OCI-M1 (cell line): ENCODE data around the gene ADAM22.
A peak's percentile ranks its signal among the peaks of the same experiment; 100 is the strongest.

ENCODE experiments used
- DNase-seq: peaks from one replicate; lab custom pipeline; 2025; lab: John Stamatoyannopoulos, UW

The ADAM22 gene

DNA sequence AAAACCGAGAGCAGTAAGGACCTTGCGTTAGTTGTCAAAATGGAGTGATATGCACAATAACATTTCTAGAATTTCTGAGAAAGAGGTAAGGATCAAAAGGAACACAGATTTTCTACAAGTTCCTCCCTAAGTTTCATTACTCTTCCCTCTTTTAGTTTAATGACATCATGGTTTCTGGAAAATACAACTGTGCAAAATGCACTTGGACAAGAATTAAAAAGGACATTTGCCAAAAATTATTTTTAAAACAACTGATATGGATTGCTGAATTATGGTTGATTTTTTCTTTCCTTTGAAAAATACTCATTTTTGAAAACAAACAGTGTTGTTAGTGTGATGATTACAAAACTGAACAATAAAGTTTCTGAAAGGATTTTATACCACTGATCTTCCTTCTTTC is 233.7 kb downstream of the ADAM22 start:
- DNase-seq: no peak

DNA sequence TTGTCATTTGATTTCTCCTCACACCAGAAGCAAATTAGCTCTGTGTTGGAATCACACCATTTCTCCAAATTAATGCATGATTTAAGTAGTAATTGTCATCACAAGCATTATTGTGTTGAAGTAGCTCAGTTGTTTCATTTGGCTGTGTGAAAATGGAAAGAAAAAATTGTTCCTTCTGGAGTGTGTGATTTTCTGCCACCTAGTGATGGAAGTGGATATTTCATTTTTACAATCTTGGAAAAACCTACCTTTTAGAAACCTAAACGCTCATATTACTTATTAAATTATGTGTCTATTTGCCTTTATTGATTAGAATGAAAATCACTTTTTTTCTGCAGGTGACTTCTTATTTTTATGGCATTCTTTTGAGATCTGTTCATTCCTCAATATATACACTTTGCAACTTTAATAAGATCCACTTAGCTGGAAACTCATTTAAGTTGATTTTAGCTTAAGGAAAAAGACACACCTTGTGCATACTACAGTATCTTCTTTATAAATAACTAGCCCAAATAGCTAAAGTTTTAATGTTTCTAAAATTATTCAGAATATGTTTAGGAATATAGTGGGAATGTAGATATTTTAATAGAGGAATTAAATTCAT is 235.8 kb downstream of the ADAM22 start:
- peak; percentile 79 for DNase-seq

DNA sequence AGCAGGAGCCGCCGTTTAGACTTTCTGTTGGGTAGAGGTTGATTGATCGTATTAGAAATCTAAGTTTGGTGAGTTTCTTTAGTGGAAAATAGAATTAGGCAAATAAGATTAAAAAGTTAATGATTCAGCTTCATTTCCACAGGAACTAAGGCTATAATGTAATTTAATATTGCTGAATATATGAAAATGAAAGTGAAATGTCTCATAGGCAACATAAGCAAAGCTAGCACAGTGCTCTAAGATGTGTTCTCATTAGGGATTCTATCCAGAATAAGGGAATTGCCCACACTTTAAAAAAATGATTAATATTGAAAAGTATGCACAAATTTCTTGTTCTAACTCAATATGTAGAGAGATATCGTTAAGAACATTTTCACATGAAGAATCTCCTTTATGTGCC is 238.8 kb downstream of the ADAM22 start:
- DNase-seq: peak; percentile 46

DNA sequence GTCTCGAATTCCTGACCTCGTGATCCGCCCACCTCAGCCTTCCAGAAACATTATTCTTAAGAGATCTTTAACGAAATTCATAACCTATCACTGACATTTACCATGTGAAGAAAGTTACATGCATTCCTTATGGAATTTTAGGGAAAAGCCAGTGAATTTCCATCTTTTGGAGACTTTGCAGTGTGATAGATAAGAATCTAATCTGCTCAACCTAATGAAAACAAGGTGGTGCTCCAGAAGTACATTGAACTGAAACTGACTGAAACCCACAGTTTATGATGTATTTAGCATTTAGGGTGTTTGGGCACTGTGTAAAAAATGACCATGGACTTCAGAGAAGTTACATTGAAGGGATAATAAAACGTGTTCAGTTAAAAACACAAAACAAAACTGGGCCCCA is 242.1 kb downstream of the ADAM22 start:
- DNase-seq: no peak

DNA sequence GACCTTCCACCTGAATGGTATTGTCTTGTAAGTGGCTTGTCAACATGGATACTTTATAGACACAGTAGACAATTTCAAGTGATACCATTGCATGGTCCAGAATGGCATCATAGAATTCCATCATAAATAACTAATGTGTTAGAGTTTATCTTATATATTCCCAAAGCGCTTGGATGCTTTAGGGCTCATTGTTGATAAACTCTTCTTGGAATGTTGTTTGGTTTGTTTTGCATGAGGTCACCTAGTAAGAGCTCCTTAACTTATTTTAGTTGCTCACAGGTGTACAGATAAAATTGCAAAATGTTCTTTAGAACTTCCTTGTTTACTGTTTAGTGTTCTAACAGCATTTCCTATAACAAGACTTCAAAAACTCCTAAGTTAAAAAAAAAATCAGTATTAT is 249.0 kb downstream of the ADAM22 start:
- no peak for DNase-seq

DNA sequence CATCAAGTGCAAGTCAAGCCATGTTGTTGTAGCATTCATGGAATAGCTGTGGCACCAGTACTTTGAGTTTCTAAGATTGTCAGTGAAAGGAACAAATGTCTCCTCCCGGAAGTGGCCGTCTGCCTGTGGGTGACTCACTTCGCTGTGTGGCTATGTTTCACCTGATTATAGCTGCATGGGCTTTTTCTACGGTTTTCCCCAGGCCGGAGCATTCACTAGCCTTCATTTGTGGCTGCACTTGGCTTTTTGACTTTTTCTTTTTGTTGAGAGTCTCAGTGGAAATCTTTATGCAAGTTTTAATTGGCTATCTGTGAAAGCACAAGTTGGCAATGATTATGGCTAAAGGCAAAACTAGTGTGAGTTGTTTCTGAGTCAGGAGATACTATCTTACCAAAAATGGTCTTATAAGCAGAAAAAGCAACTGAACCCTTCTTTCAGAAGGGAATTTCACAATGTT is 250.8 kb downstream of the ADAM22 start:
- peak; percentile 40 for DNase-seq

DNA sequence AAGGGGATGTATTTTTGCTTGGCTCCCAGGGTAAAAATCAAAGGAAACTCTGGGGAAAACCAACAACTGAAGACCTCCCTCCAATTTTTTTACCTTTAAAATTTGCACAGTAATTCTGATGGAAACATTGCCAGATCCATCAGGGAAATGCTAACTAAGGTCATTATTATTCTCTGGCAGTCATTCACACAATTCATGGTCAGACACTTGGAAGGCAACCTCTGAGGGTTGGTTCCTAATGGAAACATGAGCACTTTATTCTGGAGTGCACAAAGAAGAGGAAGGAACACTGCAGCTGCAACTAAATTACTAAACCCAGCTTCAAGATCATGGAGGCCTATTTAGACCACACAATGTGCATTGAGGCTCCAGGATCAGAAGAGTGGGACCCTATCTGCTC is 251.6 kb downstream of the ADAM22 start:
- DNase-seq: no peak

DNA sequence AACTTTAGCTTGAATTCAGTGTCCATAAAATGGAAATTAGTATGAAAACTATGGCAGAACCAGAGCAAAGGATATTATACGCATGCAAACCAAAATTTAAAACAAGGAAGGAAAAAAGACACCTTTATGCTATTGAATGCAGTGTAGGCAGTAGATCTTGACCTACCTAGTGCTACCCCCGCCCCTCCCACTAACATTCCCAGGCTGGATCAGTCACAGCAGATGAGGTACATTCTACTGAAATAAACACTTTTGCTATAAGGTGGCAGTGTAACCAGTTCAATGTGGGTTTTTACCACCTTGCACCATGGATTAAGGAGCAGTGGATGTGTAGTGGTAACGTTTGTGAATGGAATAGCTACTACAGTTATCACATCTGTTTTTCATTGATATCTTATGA is 257.9 kb downstream of the ADAM22 start:
- DNase-seq: no peak

DNA sequence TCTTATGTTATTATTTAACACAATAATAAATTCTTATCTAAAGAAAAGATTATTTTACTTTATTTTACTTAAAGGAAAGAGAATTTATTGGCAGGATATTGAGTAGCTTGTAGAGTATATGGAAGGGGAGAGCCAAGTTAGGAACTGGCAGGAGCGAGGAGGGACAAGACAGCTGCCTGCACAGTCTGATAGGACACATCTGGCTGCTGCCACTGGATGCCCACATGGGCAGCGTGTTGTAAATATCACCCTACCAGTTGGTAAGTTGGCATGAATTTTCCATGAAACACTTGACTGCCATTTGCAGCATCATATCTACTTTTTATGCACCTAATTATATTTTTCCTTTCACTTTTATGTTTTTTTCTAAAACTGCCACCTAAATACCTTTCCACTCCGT is 266.2 kb downstream of the ADAM22 start:
- no peak for DNase-seq

DNA sequence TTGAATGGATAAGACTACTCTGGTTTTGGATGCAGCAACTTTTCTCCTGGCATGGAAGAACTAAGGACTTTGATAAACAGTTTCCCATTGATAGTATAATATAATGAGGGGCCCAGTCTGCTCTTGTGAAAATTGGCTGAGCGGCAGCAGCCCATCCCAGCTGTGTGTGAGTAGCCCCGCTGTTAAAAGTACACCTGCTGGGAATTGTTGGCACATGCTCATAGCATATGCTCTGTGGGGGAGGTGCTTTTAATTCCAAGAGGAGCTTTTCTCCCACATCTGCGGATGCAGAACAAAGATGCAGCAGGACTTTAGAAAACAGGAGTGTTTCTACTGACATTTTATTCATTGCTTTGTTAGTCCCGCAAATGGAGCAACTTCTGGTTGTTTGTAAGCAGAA is 266.7 kb downstream of the ADAM22 start:
- no peak for DNase-seq

DNA sequence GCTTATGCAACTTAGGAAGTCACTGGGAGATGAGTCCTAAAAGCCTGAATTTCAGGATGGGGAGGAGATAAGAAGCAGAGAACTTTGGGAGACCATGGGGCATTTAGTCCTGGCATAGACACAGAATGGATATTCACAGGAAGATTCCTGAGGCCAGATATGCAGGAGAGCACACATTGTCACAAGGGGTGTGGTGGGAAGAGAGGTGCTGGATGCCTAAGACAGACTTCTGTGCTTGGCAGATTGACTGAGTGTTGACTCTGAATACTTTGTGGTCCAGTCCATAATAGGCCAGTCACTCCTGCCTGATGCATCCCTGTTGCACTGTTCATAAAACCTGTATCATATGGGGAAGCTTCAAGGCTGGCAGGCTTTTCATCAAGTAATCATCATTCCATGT is 267.3 kb downstream of the ADAM22 start:
- no peak for DNase-seq

DNA sequence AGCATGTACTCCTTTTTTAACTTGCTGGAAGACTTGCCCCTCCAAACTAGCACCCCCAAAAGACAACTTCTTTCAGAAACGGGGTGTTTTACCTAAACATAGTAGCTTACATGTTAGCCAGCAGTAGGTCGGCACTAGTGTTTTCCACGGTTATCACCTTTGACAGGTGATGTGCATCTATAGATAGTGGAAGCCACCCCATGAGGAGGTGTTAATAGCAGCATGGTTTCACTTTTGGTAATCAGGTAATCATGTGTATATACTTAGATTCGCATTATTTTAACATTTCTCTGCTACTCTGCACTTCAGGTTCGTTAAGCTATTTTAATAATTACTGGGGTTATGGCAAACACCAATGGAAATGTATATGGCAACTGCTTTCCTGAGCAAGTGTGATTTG is 268.2 kb downstream of the ADAM22 start:
- no peak for DNase-seq

DNA sequence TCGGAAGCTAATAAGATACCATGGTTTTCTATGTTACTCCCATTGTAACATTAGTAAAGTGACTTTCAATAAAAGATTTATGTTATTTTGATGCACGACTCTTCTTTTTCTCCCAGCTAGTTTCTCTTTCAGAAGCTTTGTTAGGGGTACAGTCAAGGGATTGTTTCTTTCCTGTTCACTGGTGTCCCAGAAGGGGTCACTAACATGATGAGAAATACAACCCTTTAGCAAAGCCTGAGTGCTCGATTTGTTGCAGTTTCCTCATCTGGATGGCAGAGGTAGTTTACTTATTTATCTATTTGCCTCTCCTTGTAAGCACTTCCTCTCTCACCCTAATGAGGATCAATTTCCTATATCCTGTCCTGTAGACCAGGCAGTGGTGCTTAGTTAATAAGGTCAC is 268.7 kb downstream of the ADAM22 start:
- DNase-seq: no peak

DNA sequence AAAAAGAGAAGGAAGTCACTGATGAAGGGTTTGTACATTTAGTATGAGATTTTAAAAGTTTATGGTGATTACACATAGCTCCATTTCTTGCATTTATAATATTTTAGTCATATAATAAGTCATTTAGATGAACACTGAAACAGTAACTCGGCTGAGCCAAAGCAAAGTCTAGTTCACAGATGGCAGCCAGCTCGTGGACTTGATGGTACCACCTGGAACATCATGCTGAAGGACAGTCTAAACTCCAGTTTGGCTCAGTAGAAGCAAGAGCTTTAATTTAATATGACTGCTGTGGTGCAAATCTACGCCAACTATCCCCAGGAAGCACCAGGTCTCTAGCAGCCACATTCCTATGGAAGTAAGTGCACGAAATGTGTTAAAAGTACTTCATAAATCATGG is 269.4 kb downstream of the ADAM22 start:
- DNase-seq: no peak

DNA sequence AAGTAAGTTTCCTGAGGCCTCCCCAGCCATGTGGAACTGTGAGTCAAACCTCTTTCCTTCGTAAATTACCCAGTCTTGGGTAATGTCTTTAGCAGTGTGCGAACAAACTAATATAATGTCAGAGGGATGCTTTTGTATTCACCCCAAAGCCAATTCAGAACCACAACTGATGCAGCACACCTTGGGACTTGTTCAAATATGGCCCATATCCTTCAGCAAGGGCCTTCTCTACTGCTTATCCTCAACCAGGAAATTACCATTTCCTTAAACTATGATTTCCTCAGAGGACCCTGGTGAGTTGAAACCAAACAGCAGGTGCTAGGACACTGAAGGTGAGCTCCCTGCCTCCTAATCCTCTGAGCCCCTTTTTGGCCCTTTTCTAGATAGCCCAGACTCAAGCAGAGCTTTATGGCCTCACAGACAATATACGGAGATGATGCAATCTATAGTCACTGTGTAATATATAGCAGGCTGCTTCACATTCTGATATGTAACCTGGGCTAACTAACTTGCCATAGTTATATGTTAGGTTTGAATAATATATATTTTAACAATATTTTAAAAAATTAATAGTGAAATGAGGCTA is 270.6 kb downstream of the ADAM22 start:
- DNase-seq: peak; percentile 91

DNA sequence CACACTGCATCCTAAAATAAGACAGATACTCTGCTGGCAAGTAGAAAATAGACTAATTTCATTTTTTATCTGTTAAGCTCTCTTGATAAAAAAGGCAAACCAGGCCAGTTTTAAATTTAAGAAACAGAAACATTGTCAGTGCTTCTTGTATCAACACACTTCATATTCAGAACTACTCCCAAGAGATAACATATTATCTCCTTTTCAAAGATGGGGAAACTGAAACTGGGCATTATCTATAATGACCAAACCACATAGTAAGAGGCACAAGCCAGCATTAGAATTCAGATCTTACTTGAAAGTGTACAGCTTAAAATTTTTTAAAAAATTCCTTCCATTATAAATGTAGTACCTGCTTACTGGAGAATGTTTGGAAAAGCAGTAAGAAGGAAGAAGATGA is 271.1 kb downstream of the ADAM22 start:
- DNase-seq: peak; percentile 88

DNA sequence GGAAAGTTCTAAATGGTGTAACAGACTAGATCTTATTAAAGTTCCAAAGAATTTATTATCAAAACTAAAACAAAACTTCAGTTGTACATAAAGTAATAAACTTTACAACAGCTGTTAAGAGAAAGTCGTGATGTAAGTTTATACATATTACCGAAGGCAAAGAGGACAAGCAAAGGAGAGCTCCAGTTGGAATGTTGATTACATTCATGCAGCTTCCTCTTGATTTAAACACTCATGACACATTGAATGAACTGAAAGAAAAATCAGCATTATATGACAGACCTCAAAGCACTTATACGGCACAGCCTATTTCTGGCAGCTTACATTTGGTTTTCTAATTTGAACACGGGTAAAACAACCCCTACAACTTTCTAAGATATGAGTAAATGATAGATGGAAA is 272.2 kb downstream of the ADAM22 start:
- DNase-seq: peak; percentile 74

DNA sequence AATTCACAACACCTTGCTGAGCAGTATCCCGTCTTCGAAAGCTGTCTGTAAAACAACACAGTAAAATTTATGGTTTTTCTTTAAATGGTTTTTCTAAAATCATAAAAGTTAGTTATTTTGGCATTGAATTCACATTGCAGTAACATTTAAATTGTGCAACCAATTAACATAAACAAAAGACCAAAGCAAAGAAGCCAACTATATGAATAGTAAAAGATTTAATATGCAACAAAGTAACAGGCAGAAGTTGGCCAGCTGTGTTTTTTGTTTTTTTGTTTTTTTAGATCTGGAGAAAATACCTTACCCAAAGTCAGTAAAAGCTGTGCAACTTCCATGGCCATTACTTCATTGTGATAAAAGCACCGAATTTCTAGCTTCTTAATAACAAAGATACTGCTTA is 274.5 kb downstream of the ADAM22 start:
- no peak for DNase-seq

DNA sequence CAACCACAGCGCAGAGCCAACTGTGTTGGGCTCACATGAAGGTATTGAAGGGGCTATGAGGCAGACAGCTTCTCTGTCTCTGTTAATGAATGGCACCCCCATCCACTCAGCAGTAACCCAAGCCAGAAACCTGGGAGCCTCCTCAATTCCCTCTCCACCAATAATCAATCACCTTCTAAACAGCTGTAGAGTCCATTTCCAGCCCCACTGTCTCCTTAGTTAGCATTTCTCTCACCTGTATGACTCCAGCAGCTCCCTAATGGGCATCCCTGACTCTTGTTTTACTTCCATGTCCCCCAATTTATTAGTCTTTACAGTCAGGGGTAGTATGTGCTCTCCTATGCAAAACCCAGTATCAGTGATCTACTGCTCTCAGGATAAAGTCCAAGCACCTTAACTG is 278.9 kb downstream of the ADAM22 start:
- DNase-seq: no peak

DNA sequence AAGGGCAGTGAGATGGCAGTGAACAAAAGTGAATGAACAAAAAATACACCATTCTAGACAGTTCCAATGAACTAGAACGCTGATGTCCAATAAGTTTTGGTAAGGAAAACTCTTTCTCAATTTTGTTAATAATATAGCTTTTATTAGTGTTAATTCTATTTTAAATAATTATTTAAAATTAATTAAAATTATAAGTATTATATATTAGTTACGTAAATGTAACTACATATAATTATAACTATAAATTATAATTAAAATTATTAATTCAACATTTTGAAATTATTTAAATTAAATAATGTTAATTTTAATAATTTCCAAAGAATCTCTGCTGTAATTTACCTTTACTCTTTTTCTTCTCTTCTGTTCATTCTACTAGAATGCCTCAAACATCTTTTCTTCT is 280.4 kb downstream of the ADAM22 start:
- no peak for DNase-seq

DNA sequence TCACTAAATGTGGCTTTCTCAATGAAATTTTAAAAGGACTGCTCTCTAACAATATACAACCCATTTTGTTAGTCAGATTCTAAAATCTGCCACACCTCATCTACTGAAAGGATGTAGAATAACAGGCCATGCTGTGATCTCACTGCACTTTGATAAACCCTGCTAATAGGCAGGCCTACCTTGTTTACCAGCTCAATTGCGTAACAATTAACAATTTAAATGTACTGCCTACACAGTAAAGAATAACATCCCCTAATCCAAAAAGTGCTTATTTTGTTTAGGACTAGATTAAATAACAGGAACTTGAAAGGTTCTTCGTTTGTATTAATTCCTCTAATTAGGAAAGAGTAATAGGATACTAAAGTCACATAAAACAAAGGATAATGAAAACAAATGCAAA is 281.2 kb downstream of the ADAM22 start:
- DNase-seq: no peak

DNA sequence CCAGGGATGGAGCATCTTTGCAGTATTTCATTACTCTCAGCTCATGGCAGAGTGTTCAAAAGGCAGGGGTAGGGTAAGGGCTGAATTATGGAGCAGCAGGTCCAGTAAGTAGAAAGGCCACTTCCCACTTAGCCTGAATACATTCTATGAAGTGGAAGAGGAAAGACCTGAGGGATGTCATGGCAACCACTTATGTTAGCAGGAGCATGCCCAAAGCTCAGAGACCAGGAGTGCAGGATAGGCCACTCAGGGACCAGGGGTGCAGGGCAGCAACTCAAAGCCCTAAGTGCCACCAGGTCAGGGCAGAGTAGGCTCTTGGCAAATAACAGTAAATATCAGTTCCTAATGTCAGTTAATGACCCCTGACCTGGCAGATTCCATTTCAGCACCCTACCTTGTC is 282.2 kb downstream of the ADAM22 start:
- DNase-seq: no peak

DNA sequence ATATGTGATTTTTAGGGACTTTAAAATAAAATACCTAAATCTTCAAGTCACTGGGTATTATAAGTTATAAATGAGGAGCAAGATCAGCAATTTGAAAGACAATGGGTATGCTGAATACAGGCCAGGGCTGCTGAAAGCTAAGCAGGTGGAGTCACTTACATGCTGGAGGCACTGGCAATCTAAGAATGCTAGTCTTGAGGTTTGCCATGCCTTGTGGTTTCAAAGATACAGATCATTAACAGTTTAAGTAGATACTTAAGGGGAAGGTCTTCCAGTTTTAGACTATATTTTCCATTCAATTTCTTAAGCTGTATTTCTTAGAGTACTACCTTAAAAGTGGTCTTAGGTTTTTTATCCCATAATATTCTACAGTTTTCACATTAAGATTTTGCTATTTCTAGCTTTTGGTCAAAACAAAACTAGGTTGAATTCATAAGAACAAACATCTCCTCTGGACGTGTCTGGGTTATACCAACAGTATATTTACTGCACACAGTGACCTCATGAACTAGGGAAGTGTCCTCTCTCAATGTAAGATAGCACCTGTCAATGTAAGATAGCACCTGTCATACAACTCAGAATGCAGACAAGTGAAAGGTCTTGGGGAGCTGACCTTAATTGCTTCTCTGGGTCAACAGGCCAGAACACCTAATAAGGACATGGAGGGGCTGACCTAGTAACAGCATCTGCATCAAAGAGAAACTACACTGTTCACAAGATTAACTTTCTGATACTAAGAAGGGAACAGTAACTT is 283.8 kb downstream of the ADAM22 start:
- DNase-seq: peak; percentile 82

DNA sequence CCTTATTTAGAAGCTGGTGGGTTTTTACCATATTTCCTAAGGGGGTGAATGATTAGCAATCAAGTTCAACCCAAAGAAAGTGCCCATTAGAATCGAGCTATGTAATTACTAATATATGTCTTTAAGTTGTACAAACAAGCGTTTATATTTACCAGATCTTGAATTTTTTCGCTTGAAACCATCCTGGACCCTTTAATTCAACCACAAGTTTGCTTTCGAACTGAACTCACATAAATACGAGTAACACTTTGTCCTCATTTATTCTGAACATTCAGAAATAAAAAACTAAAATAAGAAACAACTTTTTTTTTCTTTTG is 284.3 kb downstream of the ADAM22 start:
- DNase-seq: no peak
